HEK293 (cell line): ENCODE results near the gene DPF3.

Experiments
- CTCF ChIA-PET: fragments of 350-600 bp; formaldehyde crosslinking; extraction: SDS; loops from one replicate; lab custom pipeline; 2021; ENCODE audit warnings: antibody characterized with exemption; lab: Yijun Ruan, JAX
- POLR2A ChIA-PET: fragments of 300-600 bp; formaldehyde crosslinking; extraction: SDS; loops from one replicate; lab custom pipeline; 2020; ENCODE audit warnings: antibody characterized with exemption, inconsistent platforms; lab: Yijun Ruan, JAX
- H3K27ac ChIP-seq: fragments of 200-500 bp; sonication (Bioruptor generic); 2 replicates; pipeline ENCODE4 v1.5.1; 2014; ENCODE audit warnings: low read depth, low read length, control low read depth, inconsistent platforms; ENCODE audit errors: extremely low read depth
- H3K36me3 ChIP-seq, 2 experiments: fragments of 200-500 bp in 1 of 2; sonication (Bioruptor generic) in 1 of 2; 1 replicate in 1 of 2; 2 replicates in 1 of 2; pipeline ENCODE4 v1.5.1; 2014 to 2017; ENCODE audit warnings: inconsistent platforms in 2 of 2, low read length in 2 of 2; ENCODE audit not compliant: control insufficient read depth in 2 of 2, insufficient read depth in 1 of 2
- H3K4me1 ChIP-seq: fragments of 200-500 bp; sonication (Bioruptor generic); 2 replicates; pipeline ENCODE4 v1.5.1; 2014; ENCODE audit warnings: mild to moderate bottlenecking, low read length, inconsistent platforms; ENCODE audit not compliant: control insufficient read depth, insufficient read depth
- H3K4me3 ChIP-seq: 2 replicates; pipeline ENCODE4 v1.5.1; 2011; ENCODE audit warnings: low read depth, mild to moderate bottlenecking, control low read depth, low read length, moderate library complexity
- H3K9me3 ChIP-seq: fragments of 200-500 bp; sonication (Bioruptor generic); 2 replicates; pipeline ENCODE4 v1.5.1; 2014; ENCODE audit warnings: low read depth, low read length, inconsistent platforms; ENCODE audit not compliant: control insufficient read depth, insufficient read depth
- HOXA7 ChIP-seq: sonication (generic); formaldehyde crosslinking; IDR thresholded peaks from 2 replicates; pipeline ENCODE4 v1.8.1; 2022; ENCODE audit warnings: missing genetic modification reagents, borderline replicate concordance
- KLF1 ChIP-seq: fragments of 450-650 bp; formaldehyde crosslinking; IDR thresholded peaks from 2 replicates; pipeline ENCODE4 v1.5.1; 2016; ENCODE audit warnings: missing biosample characterization, missing genetic modification characterization
- KLF7 ChIP-seq: fragments of 450-650 bp; formaldehyde crosslinking; IDR thresholded peaks from 2 replicates; pipeline ENCODE4 v1.5.1; 2016; ENCODE audit warnings: missing biosample characterization, missing genetic modification characterization, borderline replicate concordance
- KLF8 ChIP-seq: fragments of 450-650 bp; formaldehyde crosslinking; IDR thresholded peaks from 2 replicates; pipeline ENCODE4 v1.5.1; 2016; ENCODE audit warnings: missing biosample characterization, missing genetic modification characterization
- PRDM4 ChIP-seq: fragments of 450-650 bp; formaldehyde crosslinking; IDR thresholded peaks from 2 replicates; pipeline ENCODE4 v1.5.1; 2017; ENCODE audit warnings: missing biosample characterization, missing genetic modification characterization
- TSHZ1 ChIP-seq: fragments of 450-650 bp; formaldehyde crosslinking; IDR thresholded peaks from 2 replicates; pipeline ENCODE4 v1.5.1; 2016; ENCODE audit warnings: missing biosample characterization, missing genetic modification characterization, borderline replicate concordance
- ZBTB21 ChIP-seq: fragments of 450-650 bp; formaldehyde crosslinking; IDR thresholded peaks from 2 replicates; pipeline ENCODE4 v1.5.1; 2017; ENCODE audit warnings: missing biosample characterization, missing genetic modification characterization
- ZBTB44 ChIP-seq: fragments of 450-650 bp; IDR thresholded peaks from 2 replicates; pipeline ENCODE4 v1.5.1; 2018; ENCODE audit warnings: missing biosample characterization, mild to moderate bottlenecking, missing genetic modification characterization
- ZNF324 ChIP-seq: fragments of 450-650 bp; formaldehyde crosslinking; IDR thresholded peaks from 2 replicates; pipeline ENCODE4 v1.5.1; 2016; ENCODE audit warnings: missing biosample characterization, missing genetic modification characterization
- ZNF473 ChIP-seq: fragments of 450-650 bp; formaldehyde crosslinking; IDR thresholded peaks from 2 replicates; pipeline ENCODE4 v1.5.1; 2017; ENCODE audit warnings: missing biosample characterization, missing genetic modification characterization
- ZNF518A ChIP-seq: fragments of 450-650 bp; formaldehyde crosslinking; conservative IDR thresholded peaks from 2 replicates; pipeline ENCODE4 v1.5.1; 2016; ENCODE audit warnings: low read depth, missing biosample characterization, missing genetic modification characterization
- ZNF610 ChIP-seq: fragments of 450-650 bp; formaldehyde crosslinking; IDR thresholded peaks from 2 replicates; pipeline ENCODE4 v1.5.1; 2016; ENCODE audit warnings: missing biosample characterization, missing genetic modification characterization, borderline replicate concordance
- ZNF629 ChIP-seq: fragments of 450-650 bp; formaldehyde crosslinking; IDR thresholded peaks from 2 replicates; pipeline ENCODE4 v1.5.1; 2017; ENCODE audit warnings: missing biosample characterization, missing genetic modification characterization
- ZNF843 ChIP-seq: fragments of 450-650 bp; formaldehyde crosslinking; IDR thresholded peaks from 2 replicates; pipeline ENCODE4 v1.5.1; 2016; ENCODE audit warnings: missing biosample characterization, missing genetic modification characterization

The DPF3 gene

GRCh38 chr14:72771561-72771960 lies 122.3 kb downstream of the DPF3 start (continued):
- TF ChIP-seq ZNF518A (no peak), ZBTB21 (tag by site-specific recombination) (no peak), KLF8 (tag by site-specific recombination) (no peak), HOXA7 (no peak), PRDM4 (tag by site-specific recombination) (no peak), ZNF473 (no peak), KLF7 (tag by site-specific recombination) (no peak)
- TF ChIP-seq, all 188 proteins: peak for 0

GRCh38 chr14:72766296-72766695 lies 127.6 kb downstream of the DPF3 start:
- ChIA-PET CTCF (no interaction called here), POLR2A (no interaction called here)
- no peak overlapping the region for H3K4me3 ChIP-seq
- no peaks in the 10 kb centered on the region for H3K9me3 ChIP-seq
- TF ChIP-seq TSHZ1 (tag by site-specific recombination): no peak
- no peak for TF ChIP-seq ZNF629 (tag by site-specific recombination)
- no peak for TF ChIP-seq ZNF324 (tag by site-specific recombination)
- TF ChIP-seq ZNF843 (tag by site-specific recombination): no peak
- TF ChIP-seq ZBTB44 (tag by site-specific recombination): no peak
- TF ChIP-seq KLF1 (tag by site-specific recombination): no peak
- TF ChIP-seq ZNF610 (tag by site-specific recombination): no peak
- no peaks in the 10 kb centered on the region for H3K36me3 ChIP-seq
- no peaks in the 10 kb centered on the region for H3K4me1 ChIP-seq
- H3K27ac ChIP-seq: no peak overlapping the region
